Testis (tissue), 2 donors: Measurements from ENCODE around the gene IYD.

ENCODE experiments used
- POLR2A ChIP-seq: fragments of 450-650 bp; IDR thresholded peaks from one replicate; pipeline ENCODE4 v1.6.1; 2017; ENCODE audit warnings: antibody characterized with exemption, mild to moderate bottlenecking, moderate library complexity
- TF ChIP-seq, protein P1 (sequence below), 3 experiments: fragments of 450-650 bp in 2 of 3; fragments of 200-600 bp in 1 of 3; sonication (generic) in 1 of 3; IDR thresholded peaks; one replicate each; pipeline ENCODE4 v1.5.1; 2016 to 2019; ENCODE audit warnings: antibody characterized with exemption in 3 of 3, mild to moderate bottlenecking in 2 of 3, moderate library complexity in 1 of 3

DNA sequence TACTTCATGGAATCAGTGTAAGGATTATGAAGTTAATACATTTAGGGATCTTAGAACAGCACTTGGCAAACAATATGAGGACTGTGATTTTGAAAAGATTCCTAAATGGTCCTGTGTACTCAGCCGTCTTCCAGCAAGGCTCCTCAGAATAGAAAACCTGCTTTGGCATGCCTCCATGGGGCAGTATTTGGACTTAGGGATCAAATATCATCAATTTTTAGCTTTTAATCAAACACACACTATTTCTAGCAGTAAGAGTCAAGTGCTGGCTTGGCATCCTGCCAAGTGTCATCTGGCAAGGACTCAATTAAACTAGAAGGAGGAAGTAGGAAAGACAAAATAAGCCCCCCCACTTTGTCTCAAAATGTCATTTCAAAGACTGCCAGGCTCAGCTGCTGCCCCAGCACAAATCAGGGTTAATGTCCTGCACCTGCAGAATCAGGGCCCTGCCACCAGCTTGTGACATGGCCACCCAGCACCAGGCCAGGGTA lies 40.8 kb downstream of the IYD start:
- TF ChIP-seq, protein P1, sequence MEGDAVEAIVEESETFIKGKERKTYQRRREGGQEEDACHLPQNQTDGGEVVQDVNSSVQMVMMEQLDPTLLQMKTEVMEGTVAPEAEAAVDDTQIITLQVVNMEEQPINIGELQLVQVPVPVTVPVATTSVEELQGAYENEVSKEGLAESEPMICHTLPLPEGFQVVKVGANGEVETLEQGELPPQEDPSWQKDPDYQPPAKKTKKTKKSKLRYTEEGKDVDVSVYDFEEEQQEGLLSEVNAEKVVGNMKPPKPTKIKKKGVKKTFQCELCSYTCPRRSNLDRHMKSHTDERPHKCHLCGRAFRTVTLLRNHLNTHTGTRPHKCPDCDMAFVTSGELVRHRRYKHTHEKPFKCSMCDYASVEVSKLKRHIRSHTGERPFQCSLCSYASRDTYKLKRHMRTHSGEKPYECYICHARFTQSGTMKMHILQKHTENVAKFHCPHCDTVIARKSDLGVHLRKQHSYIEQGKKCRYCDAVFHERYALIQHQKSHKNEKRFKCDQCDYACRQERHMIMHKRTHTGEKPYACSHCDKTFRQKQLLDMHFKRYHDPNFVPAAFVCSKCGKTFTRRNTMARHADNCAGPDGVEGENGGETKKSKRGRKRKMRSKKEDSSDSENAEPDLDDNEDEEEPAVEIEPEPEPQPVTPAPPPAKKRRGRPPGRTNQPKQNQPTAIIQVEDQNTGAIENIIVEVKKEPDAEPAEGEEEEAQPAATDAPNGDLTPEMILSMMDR (IDR thresholded peaks at IDR 0.05), result no peak
- TF ChIP-seq POLR2A, result no peak
